Stimulated activated CD8-positive, alpha-beta memory T cell treated with anti-CD3 and anti-CD28 coated beads, Interleukin-15, amount 100 ng/mL, for 4 hours (primary cell): ENCODE data around the gene AFF4.

Experiments used
- DNase-seq, 2 donors: peaks; one replicate each; pipeline ENCODE4 v3.0.0-alpha.2; 2020; ENCODE audit warnings: low read depth in 2 of 2

Gene AFF4

DNA sequence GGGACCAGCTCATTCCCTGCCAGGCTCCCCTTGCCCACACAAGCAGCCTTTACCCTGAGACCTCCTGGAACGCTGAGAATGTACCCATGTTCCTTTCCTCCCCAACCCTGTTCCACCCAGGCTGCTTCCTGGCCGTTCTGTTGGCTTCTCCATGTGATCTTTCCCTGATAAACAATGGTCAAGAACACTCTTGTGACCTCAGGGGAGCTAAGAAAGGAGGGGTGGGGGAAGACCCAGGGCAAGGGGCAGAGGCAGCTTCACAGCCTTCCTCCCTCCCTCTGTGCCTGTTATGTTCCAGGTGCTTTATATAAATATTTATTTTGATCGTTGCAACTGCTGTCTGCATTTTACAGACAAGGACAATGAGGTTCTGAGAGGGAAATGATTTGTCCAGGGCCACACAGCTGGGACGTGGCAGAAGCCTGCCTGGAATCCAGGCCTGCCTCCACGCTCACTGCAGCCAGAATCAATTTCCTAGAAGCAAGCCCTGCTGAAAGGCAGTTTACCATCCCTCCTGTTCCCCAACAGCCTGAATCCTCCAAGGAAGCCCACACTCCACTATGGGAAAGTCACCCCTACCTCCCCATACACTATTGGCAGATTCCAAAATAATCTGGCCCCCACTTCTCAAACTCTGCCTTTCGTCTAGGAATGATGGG lies 136.9 kb downstream of the AFF4 start:
- DNase-seq, result no peak

DNA sequence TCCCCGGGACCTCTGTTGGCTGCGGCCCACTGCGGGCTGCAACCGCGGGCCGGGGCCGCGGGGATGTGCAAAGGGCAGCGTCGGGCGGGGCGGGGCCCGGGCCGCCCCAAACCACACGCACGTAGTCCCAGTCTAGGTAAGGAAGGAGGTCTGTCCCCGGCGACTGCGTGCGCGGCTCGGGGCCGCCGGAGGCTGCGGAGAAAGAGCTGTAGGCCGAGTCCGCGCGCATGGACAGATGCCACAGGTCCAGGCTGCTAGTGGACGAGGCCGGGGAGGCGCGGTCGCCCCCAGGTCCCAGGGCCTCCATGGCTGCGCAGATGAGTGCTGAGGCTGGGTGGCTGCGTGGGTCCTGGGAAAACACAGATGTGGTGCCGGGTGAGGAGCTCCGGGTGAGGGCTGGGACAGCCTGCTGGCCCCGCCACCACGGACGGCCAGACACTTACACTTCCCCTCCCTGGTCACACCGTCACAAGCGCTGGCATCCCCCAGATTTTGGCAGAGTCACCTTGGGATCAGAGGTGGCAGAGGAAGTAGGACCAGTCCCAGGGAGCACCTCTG lies 137.5 kb downstream of the AFF4 start:
- no peak for DNase-seq
